Measurements from ENCODE around the gene DSPP. TPM values are rescaled to one million over a fixed set of nuclear protein-coding genes. Genes with fewer than 3 reads are reported as not detected.

Gene DSPP
- total RNA-seq, 2 experiments from 2014 or later = not detected

DNA sequence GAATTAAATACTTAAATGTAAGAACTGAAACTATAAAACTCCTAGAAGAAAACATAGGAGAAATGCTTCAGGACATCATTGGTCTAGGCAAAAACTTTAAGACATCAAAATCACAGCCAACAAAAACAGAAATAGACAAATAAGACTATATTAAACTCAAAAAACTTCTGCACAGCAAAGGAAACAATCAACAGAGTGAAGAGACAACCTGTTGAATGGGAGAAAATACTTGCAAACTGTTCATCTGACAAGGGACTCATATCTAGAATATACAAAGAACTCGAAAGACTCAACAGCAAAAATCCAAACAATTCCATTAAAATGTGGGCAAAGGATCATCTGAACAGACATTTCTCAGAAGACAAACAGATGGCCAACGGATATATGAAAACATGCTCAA lies 16.2 kb upstream of the DSPP start:
- ChIA-PET POLR2A (no interaction called here), CTCF (ENCODE audit: unreplicated experiment) (no interaction called here)
- H3K9me2 ChIP-seq (ENCODE audit: insufficient read depth, low read length) = no peaks in the 10 kb centered on the region
- H2AFZ ChIP-seq (ENCODE audit: low read length) = no peak overlapping the region
- no peak overlapping the region for H3K27ac ChIP-seq (ENCODE audit: low read depth, low read length, poor library complexity, severe bottlenecking)
- H4K20me1 ChIP-seq (ENCODE audit: insufficient read depth, low read length) = no peaks in the 10 kb centered on the region
- intact Hi-C loops (cut with micrococcal nuclease; ENCODE audit: unreplicated experiment) = no loop called here
- TF ChIP-seq, protein P1, sequence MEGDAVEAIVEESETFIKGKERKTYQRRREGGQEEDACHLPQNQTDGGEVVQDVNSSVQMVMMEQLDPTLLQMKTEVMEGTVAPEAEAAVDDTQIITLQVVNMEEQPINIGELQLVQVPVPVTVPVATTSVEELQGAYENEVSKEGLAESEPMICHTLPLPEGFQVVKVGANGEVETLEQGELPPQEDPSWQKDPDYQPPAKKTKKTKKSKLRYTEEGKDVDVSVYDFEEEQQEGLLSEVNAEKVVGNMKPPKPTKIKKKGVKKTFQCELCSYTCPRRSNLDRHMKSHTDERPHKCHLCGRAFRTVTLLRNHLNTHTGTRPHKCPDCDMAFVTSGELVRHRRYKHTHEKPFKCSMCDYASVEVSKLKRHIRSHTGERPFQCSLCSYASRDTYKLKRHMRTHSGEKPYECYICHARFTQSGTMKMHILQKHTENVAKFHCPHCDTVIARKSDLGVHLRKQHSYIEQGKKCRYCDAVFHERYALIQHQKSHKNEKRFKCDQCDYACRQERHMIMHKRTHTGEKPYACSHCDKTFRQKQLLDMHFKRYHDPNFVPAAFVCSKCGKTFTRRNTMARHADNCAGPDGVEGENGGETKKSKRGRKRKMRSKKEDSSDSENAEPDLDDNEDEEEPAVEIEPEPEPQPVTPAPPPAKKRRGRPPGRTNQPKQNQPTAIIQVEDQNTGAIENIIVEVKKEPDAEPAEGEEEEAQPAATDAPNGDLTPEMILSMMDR (conservative IDR thresholded peaks at IDR 0.05; ENCODE audit: low read length) = no peak
- TF ChIP-seq EZH2phosphoT487 (IDR thresholded peaks at IDR 0.05; ENCODE audit: borderline replicate concordance, low read depth, low read length) = no peak
- no peaks in the 10 kb centered on the region for H3K79me2 ChIP-seq (ENCODE audit: insufficient read depth, low read depth, low read length)
- no peaks in the 10 kb centered on the region for H3K36me3 ChIP-seq (ENCODE audit: insufficient read depth, low read length)
- no peaks in the 10 kb centered on the region for H3K4me1 ChIP-seq (ENCODE audit: insufficient read depth, low read length, poor library complexity, severe bottlenecking)
- DNase-seq (ENCODE audit: low spot score) = no peak
- no TSS peak for BruUV-seq (replicated peaks)
- no peak overlapping the region for H3K4me2 ChIP-seq (ENCODE audit: low read length)
- no peaks in the 10 kb centered on the region for H3K9me3 ChIP-seq (ENCODE audit: low read length)
- H3K4me3 ChIP-seq (ENCODE audit: low read depth, low read length, poor library complexity, severe bottlenecking) = no peak overlapping the region

DNA sequence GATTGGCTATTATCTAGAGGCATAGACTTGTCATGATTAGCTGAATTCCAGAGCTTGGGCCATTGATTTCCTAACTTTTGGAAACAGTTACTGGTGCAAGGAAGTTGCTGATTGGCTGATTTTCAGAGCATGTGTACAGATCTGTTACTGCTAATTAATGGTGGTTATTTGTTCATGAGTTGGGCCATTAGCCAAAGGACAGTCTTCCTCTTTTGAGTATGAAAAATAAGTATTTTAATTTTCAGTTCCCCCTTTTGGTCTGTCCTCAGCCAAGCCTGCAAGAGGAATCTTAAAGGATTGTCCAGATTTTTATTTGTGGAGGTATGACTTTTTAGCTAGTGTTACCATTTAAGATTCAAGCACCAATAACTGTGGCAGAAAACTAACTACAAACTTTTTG lies 7.0 kb upstream of the DSPP start:
- no peak overlapping the region for H3K4me3 ChIP-seq (ENCODE audit: low read depth, low read length, poor library complexity, severe bottlenecking)
- no peaks in the 10 kb centered on the region for H3K79me2 ChIP-seq (ENCODE audit: insufficient read depth, low read depth, low read length)
- POLR2A ChIA-PET = no interaction called here
- no peaks in the 10 kb centered on the region for H3K9me2 ChIP-seq (ENCODE audit: insufficient read depth, low read length)
- DNase-seq (ENCODE audit: low spot score) = no peak
- H3K4me2 ChIP-seq (ENCODE audit: low read length) = no peak overlapping the region
- no peak overlapping the region for H3K27ac ChIP-seq (ENCODE audit: low read depth, low read length, poor library complexity, severe bottlenecking)
- TF ChIP-seq, protein P1 (conservative IDR thresholded peaks at IDR 0.05; ENCODE audit: low read length) = no peak
- no peak for TF ChIP-seq EZH2phosphoT487 (IDR thresholded peaks at IDR 0.05; ENCODE audit: borderline replicate concordance, low read depth, low read length)
- no TSS peak for BruUV-seq (replicated peaks)
- no peaks in the 10 kb centered on the region for H4K20me1 ChIP-seq (ENCODE audit: insufficient read depth, low read length)
- CTCF ChIA-PET (ENCODE audit: unreplicated experiment) = no interaction called here
- no peaks in the 10 kb centered on the region for H3K4me1 ChIP-seq (ENCODE audit: insufficient read depth, low read length, poor library complexity, severe bottlenecking)
- no peaks in the 10 kb centered on the region for H3K9me3 ChIP-seq (ENCODE audit: low read length)
- intact Hi-C loops (cut with micrococcal nuclease; ENCODE audit: unreplicated experiment) = no loop called here
- H3K36me3 ChIP-seq (ENCODE audit: insufficient read depth, low read length) = no peaks in the 10 kb centered on the region
- no peak overlapping the region for H2AFZ ChIP-seq (ENCODE audit: low read length)

DNA sequence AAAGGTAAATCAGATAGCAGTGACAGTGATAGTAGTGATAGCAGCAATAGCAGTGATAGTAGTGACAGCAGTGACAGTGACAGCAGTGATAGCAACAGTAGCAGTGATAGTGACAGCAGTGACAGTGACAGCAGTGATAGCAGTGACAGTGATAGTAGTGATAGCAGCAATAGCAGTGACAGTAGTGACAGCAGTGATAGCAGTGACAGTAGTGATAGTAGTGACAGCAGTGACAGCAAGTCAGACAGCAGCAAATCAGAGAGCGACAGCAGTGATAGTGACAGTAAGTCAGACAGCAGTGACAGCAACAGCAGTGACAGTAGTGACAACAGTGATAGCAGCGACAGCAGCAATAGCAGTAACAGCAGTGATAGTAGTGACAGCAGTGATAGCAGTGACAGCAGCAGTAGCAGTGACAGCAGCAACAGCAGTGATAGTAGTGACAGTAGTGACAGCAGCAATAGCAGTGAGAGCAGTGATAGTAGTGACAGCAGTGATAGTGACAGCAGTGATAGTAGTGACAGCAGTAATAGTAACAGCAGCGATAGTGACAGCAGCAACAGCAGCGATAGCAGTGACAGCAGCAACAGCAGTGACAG lies 6.1 kb downstream of the DSPP start:
- CTCF ChIA-PET (ENCODE audit: unreplicated experiment) = no interaction called here
- no peaks in the 10 kb centered on the region for H3K79me2 ChIP-seq (ENCODE audit: insufficient read depth, low read depth, low read length)
- no peak for DNase-seq (ENCODE audit: low spot score)
- H3K27ac ChIP-seq (ENCODE audit: low read depth, low read length, poor library complexity, severe bottlenecking) = no peak overlapping the region
- no peaks in the 10 kb centered on the region for H3K4me1 ChIP-seq (ENCODE audit: insufficient read depth, low read length, poor library complexity, severe bottlenecking)
- intact Hi-C loops (cut with micrococcal nuclease; ENCODE audit: unreplicated experiment) = no loop called here
- H2AFZ ChIP-seq (ENCODE audit: low read length) = no peak overlapping the region
- no peak overlapping the region for H3K4me3 ChIP-seq (ENCODE audit: low read depth, low read length, poor library complexity, severe bottlenecking)
- TF ChIP-seq, protein P1 (conservative IDR thresholded peaks at IDR 0.05; ENCODE audit: low read length) = no peak
- no peak for TF ChIP-seq EZH2phosphoT487 (IDR thresholded peaks at IDR 0.05; ENCODE audit: borderline replicate concordance, low read depth, low read length)
- H3K9me2 ChIP-seq (ENCODE audit: insufficient read depth, low read length) = no peaks in the 10 kb centered on the region
- no peaks in the 10 kb centered on the region for H3K9me3 ChIP-seq (ENCODE audit: low read length)
- H3K4me2 ChIP-seq (ENCODE audit: low read length) = no peak overlapping the region
- H3K36me3 ChIP-seq (ENCODE audit: insufficient read depth, low read length) = no peaks in the 10 kb centered on the region
- POLR2A ChIA-PET = no interaction called here
- no peaks in the 10 kb centered on the region for H4K20me1 ChIP-seq (ENCODE audit: insufficient read depth, low read length)
- BruUV-seq (replicated peaks) = no TSS peak

Measured in OCI-LY7 (cell line).